Liver (tissue), 9 donors: Measurements from ENCODE around the gene HMX3. TPM values are rescaled to one million over a fixed set of nuclear protein-coding genes. Genes with fewer than 3 reads are reported as not detected.

Experiments
- DNase-seq: peaks from one replicate; pipeline ENCODE4 v3.0.0-alpha.2; 2017; ENCODE audit warnings: low spot score
- H3K27ac ChIP-seq, 2 donors: one replicate each; pipeline ENCODE4 v1.7.0; 2013; ENCODE audit warnings: inconsistent platforms in 2 of 2, low read length in 2 of 2, control low read depth in 1 of 2, low read depth in 1 of 2, mild to moderate bottlenecking in 1 of 2
- H3K27me3 ChIP-seq, 4 donors: one replicate each; pipeline versions ENCODE4 v1.6.1 to v1.7.0; 2013; ENCODE audit warnings: low read length in 3 of 4, inconsistent platforms in 1 of 4, mild to moderate bottlenecking in 1 of 4, moderate library complexity in 1 of 4; ENCODE audit not compliant: control insufficient read depth in 4 of 4, insufficient read depth in 4 of 4
- H3K36me3 ChIP-seq, 4 donors: one replicate each; pipeline versions ENCODE4 v1.6.1 to v1.7.0; 2013; ENCODE audit warnings: low read length in 3 of 4, mild to moderate bottlenecking in 3 of 4, low read depth in 1 of 4, moderate library complexity in 1 of 4; ENCODE audit not compliant: control insufficient read depth in 4 of 4, insufficient read depth in 3 of 4
- H3K4me1 ChIP-seq, 4 donors: one replicate each; pipeline versions ENCODE4 v1.6.1 to v1.7.0; 2013; ENCODE audit warnings: low read length in 3 of 4, mild to moderate bottlenecking in 3 of 4, moderate library complexity in 1 of 4; ENCODE audit not compliant: control insufficient read depth in 4 of 4, insufficient read depth in 4 of 4
- H3K4me3 ChIP-seq, 3 donors: one replicate each; pipeline versions ENCODE4 v1.6.1 to v1.7.0; 2013; ENCODE audit warnings: low read length in 3 of 3, control low read depth in 1 of 3, low read depth in 1 of 3, mild to moderate bottlenecking in 1 of 3
- H3K9ac ChIP-seq, 2 donors: one replicate each; pipeline ENCODE4 v1.7.0; 2013; ENCODE audit warnings: low read length in 2 of 2, mild to moderate bottlenecking in 2 of 2, moderate library complexity in 2 of 2, control low read depth in 1 of 2, low read depth in 1 of 2
- H3K9me3 ChIP-seq, 4 donors: one replicate each; pipeline versions ENCODE4 v1.6.1 to v1.7.0; 2013; ENCODE audit warnings: low read length in 3 of 4; ENCODE audit not compliant: control insufficient read depth in 4 of 4
- ATF3 ChIP-seq: IDR thresholded peaks from 2 replicates; pipeline ENCODE4 v1.6.1; 2016; ENCODE audit warnings: antibody characterized with exemption
- CTCF ChIP-seq: fragments of 150-350 bp; IDR thresholded peaks from 2 replicates; pipeline ENCODE4 v1.5.1; 2017; ENCODE audit warnings: improper control_type of control experiment, low read depth, low read length; ENCODE audit not compliant: missing input control
- EGR1 ChIP-seq, 2 donors: IDR thresholded peaks; 2 replicates each; pipeline ENCODE4 v1.6.1; 2016 to 2018; ENCODE audit warnings: antibody characterized with exemption in 2 of 2, low read depth in 2 of 2
- FOXA1 ChIP-seq: IDR thresholded peaks from 2 replicates; pipeline ENCODE4 v1.6.1; 2016; ENCODE audit warnings: antibody characterized with exemption
- GABPA ChIP-seq, 2 donors: IDR thresholded peaks in 1 of 2; conservative IDR thresholded peaks in 1 of 2; 2 replicates each; pipeline ENCODE4 v1.6.1; 2016; ENCODE audit warnings: antibody characterized with exemption in 2 of 2, mild to moderate bottlenecking in 1 of 2, moderate library complexity in 1 of 2
- HNF4A ChIP-seq, 2 donors: conservative IDR thresholded peaks; 2 replicates each; pipeline ENCODE4 v1.6.1; 2016; ENCODE audit warnings: antibody characterized with exemption in 2 of 2, mild to moderate bottlenecking in 2 of 2
- HNF4G ChIP-seq: IDR thresholded peaks from 2 replicates; pipeline ENCODE4 v1.6.1; 2016; ENCODE audit warnings: antibody characterized with exemption
- JUND ChIP-seq, 2 donors: IDR thresholded peaks; 2 replicates each; pipeline ENCODE4 v1.6.1; 2016; ENCODE audit warnings: antibody characterized with exemption in 2 of 2
- MAX ChIP-seq: IDR thresholded peaks from 2 replicates; pipeline ENCODE4 v1.6.1; 2016; ENCODE audit warnings: antibody characterized with exemption
- NR2F2 ChIP-seq: IDR thresholded peaks from 2 replicates; pipeline ENCODE4 v1.6.1; 2016; ENCODE audit warnings: antibody characterized with exemption
- RAD21 ChIP-seq, 2 donors: IDR thresholded peaks; 2 replicates each; pipeline ENCODE4 v1.6.1; 2016; ENCODE audit warnings: antibody characterized with exemption in 2 of 2, mild to moderate bottlenecking in 2 of 2
- REST ChIP-seq: IDR thresholded peaks from 2 replicates; pipeline ENCODE4 v1.6.1; 2016; ENCODE audit warnings: antibody characterized with exemption, mild to moderate bottlenecking
- RXRA ChIP-seq, 2 donors: IDR thresholded peaks; 2 replicates each; pipeline ENCODE4 v1.6.1; 2017 to 2018; ENCODE audit warnings: antibody characterized with exemption in 2 of 2, mild to moderate bottlenecking in 1 of 2
- SP1 ChIP-seq: IDR thresholded peaks from 2 replicates; pipeline ENCODE4 v1.6.1; 2018; ENCODE audit warnings: antibody characterized with exemption, mild to moderate bottlenecking
- TAF1 ChIP-seq: conservative IDR thresholded peaks from 2 replicates; pipeline ENCODE4 v1.6.1; 2016; ENCODE audit warnings: antibody characterized with exemption, mild to moderate bottlenecking
- YY1 ChIP-seq: IDR thresholded peaks from 2 replicates; pipeline ENCODE4 v1.6.1; 2016; ENCODE audit warnings: antibody characterized with exemption, mild to moderate bottlenecking
- ZBTB33 ChIP-seq: IDR thresholded peaks from 2 replicates; pipeline ENCODE4 v1.6.1; 2016; ENCODE audit warnings: antibody characterized with exemption
- WGBS: extraction: QIAGEN DNeasy Blood & Tissue Kit; methylation state at CpG from one replicate; pipeline ENCODE4 v1.1.7; 2013; 5-methylcytosine and 5-hydroxymethylcytosine counted together
- polyA plus RNA-seq, 2 donors: library from polyadenylated mRNA; stranded (reverse) in 1 of 2; unstranded in 1 of 2; fragments of 200-250 nt in 1 of 2; fragments of >200 nt in 1 of 2; fragmentation: Nextera tagmentation in 1 of 2; extraction: Ambion mirVana in 1 of 2; gene quantifications; one replicate each; pipeline versions ENCODE4 v1.2.1 to v1.2.3, GENCODE V29; 2013 to 2015
- total RNA-seq, 2 donors: library from RNA; depleted of rRNA; stranded (reverse); fragments of >200 nt; gene quantifications; one replicate each; pipeline ENCODE4 v1.2.3, GENCODE V29; 2014
- donor health status: healthy.
- donor health status: healthy.
- donor health status: healthy.
- donor health status: healthy.
- donor health status: healthy.

Gene HMX3
- total and polyA plus RNA-seq, 4 donors = not detected

GRCh38 chr10:123086281-123086680 is 49.5 kb upstream of the HMX3 start (continued):
- TF ChIP-seq ZBTB33 (no peak), HNF4A (conservative IDR thresholded peaks at IDR 0.05) (no peak)

- no peak overlapping the region for H3K4me3 ChIP-seq
- H3K9ac ChIP-seq = no peak overlapping the region
- WGBS = 87% methylated on average over 4 of the region's 4 CpGs
- no peak for TF ChIP-seq HNF4G
- TF ChIP-seq CTCF = no peak
- TF ChIP-seq EGR1 (IDR thresholded peaks at IDR 0.05; ENCODE audit: low read depth in 2 of 2) = no peak
- TF ChIP-seq NR2F2 = no peak
- TF ChIP-seq REST = no peak
- TF ChIP-seq TAF1 = no peak
- no peak for TF ChIP-seq GABPA (IDR thresholded peaks at IDR 0.05 in 1 of 2, conservative IDR thresholded peaks at IDR 0.05 in 1 of 2)
- no peak for TF ChIP-seq MAX
- no peak for TF ChIP-seq FOXA1
- no peak for TF ChIP-seq RXRA (IDR thresholded peaks at IDR 0.05)
- no peak for TF ChIP-seq YY1
- no peak for TF ChIP-seq HNF4A (conservative IDR thresholded peaks at IDR 0.05)
- no peak for DNase-seq
- H3K27me3 ChIP-seq = no peaks in the 10 kb centered on the region
- H3K27ac ChIP-seq = no peak overlapping the region
- H3K9me3 ChIP-seq = no peaks in the 10 kb centered on the region
- no peaks in the 10 kb centered on the region for H3K4me1 ChIP-seq
- no peaks in the 10 kb centered on the region for H3K36me3 ChIP-seq
Measured at GRCh38 chr10:123087348-123087747, 48.4 kb upstream of the HMX3 start.

- H3K9me3 ChIP-seq = no peaks in the 10 kb centered on the region
- TF ChIP-seq GABPA (IDR thresholded peaks at IDR 0.05 in 1 of 2, conservative IDR thresholded peaks at IDR 0.05 in 1 of 2) (no peak), NR2F2 (no peak), RAD21 (IDR thresholded peaks at IDR 0.05) (no peak), JUND (IDR thresholded peaks at IDR 0.05) (no peak), TAF1 (no peak), ATF3 (no peak), MAX (no peak), HNF4A (conservative IDR thresholded peaks at IDR 0.05) (no peak), CTCF (no peak), ZBTB33 (no peak), EGR1 (IDR thresholded peaks at IDR 0.05; ENCODE audit: low read depth in 2 of 2) (no peak), SP1 (no peak)
Measured at GRCh38 chr10:123087786-123088185, 48.0 kb upstream of the HMX3 start.

More at GRCh38 chr10:123087786-123088185, 48.0 kb upstream of the HMX3 start:
- Histone ChIP-seq H3K27me3 (no peaks in the 10 kb centered on the region), H3K9ac (no peak overlapping the region), H3K4me3 (no peak overlapping the region), H3K27ac (no peak overlapping the region), H3K4me1 (no peaks in the 10 kb centered on the region), H3K36me3 (no peaks in the 10 kb centered on the region)
- WGBS = 79% methylated on average over 3 of the region's 3 CpGs
- DNase-seq = no peak
